Liver (tissue), 3 donors: ENCODE results near the gene HMGCL.

Source experiments
- ATF3 ChIP-seq: IDR thresholded peaks from 2 replicates; pipeline ENCODE4 v1.6.1; 2016; ENCODE audit warnings: antibody characterized with exemption
- CTCF ChIP-seq: fragments of 150-350 bp; IDR thresholded peaks from 2 replicates; pipeline ENCODE4 v1.5.1; 2017; ENCODE audit warnings: improper control_type of control experiment, low read depth, low read length; ENCODE audit not compliant: missing input control
- EGR1 ChIP-seq, 2 donors: IDR thresholded peaks; 2 replicates each; pipeline ENCODE4 v1.6.1; 2016 to 2018; ENCODE audit warnings: antibody characterized with exemption in 2 of 2, low read depth in 2 of 2
- GABPA ChIP-seq, 2 donors: IDR thresholded peaks in 1 of 2; conservative IDR thresholded peaks in 1 of 2; 2 replicates each; pipeline ENCODE4 v1.6.1; 2016; ENCODE audit warnings: antibody characterized with exemption in 2 of 2, mild to moderate bottlenecking in 1 of 2, moderate library complexity in 1 of 2
- MAX ChIP-seq: IDR thresholded peaks from 2 replicates; pipeline ENCODE4 v1.6.1; 2016; ENCODE audit warnings: antibody characterized with exemption
- RAD21 ChIP-seq, 2 donors: IDR thresholded peaks; 2 replicates each; pipeline ENCODE4 v1.6.1; 2016; ENCODE audit warnings: antibody characterized with exemption in 2 of 2, mild to moderate bottlenecking in 2 of 2
- REST ChIP-seq: IDR thresholded peaks from 2 replicates; pipeline ENCODE4 v1.6.1; 2016; ENCODE audit warnings: antibody characterized with exemption, mild to moderate bottlenecking
- SP1 ChIP-seq: IDR thresholded peaks from 2 replicates; pipeline ENCODE4 v1.6.1; 2018; ENCODE audit warnings: antibody characterized with exemption, mild to moderate bottlenecking
- YY1 ChIP-seq: IDR thresholded peaks from 2 replicates; pipeline ENCODE4 v1.6.1; 2016; ENCODE audit warnings: antibody characterized with exemption, mild to moderate bottlenecking
- ZBTB33 ChIP-seq: IDR thresholded peaks from 2 replicates; pipeline ENCODE4 v1.6.1; 2016; ENCODE audit warnings: antibody characterized with exemption
- donor health status: healthy.
- donor health status: healthy.

- peak; percentile 77 to 81 for TF ChIP-seq RAD21 (IDR thresholded peaks at IDR 0.05)
- TF ChIP-seq CTCF = peak; percentile 42
- TF ChIP-seq ZBTB33 = no peak
- no peak for TF ChIP-seq SP1
- no peak for TF ChIP-seq ATF3
- TF ChIP-seq REST = no peak
- TF ChIP-seq MAX = no peak
- no peak for TF ChIP-seq GABPA (IDR thresholded peaks at IDR 0.05 in 1 of 2, conservative IDR thresholded peaks at IDR 0.05 in 1 of 2)
- no peak for TF ChIP-seq EGR1 (IDR thresholded peaks at IDR 0.05; ENCODE audit: low read depth in 2 of 2)
- TF ChIP-seq YY1 = no peak
Measured at GRCh38 chr1:23854568-23854967, 29.3 kb upstream of the HMGCL start.
